Fibroblast of skin of abdomen (primary cell): ENCODE measurements around the gene ZBTB32.

Experiments used
- DNase-seq: peaks from one replicate; pipeline ENCODE4 v3.0.0-alpha.2; 2013

The ZBTB32 gene

GRCh38 chr19:35696835-35697234 is 7.5 kb upstream of the ZBTB32 start:
- DNase-seq, result no peak

- peak; percentile 97 for DNase-seq
These were observed 1.9 kb upstream of the ZBTB32 start for GRCh38 chr19:35702223-35703012.

GRCh38 chr19:35703343-35703742 is 1.0 kb upstream of the ZBTB32 start:
- no peak for DNase-seq

- DNase-seq, result no peak
These were observed 4.0 kb downstream of the ZBTB32 start for GRCh38 chr19:35708391-35708790.

- DNase-seq, result no peak
These were observed 6.7 kb downstream of the ZBTB32 start for GRCh38 chr19:35710784-35711723.

- DNase-seq, result no peak
These were observed 8.5 kb downstream of the ZBTB32 start for GRCh38 chr19:35712567-35713505.

GRCh38 chr19:35713506-35713850 is 9.1 kb downstream of the ZBTB32 start:
- DNase-seq, result no peak

- DNase-seq, result no peak
These were observed 9.6 kb downstream of the ZBTB32 start for GRCh38 chr19:35713904-35714495.

GRCh38 chr19:35714601-35715354 is 10.4 kb downstream of the ZBTB32 start:
- no peak for DNase-seq

- no peak for DNase-seq
These were observed 11.0 kb downstream of the ZBTB32 start for GRCh38 chr19:35715355-35715809.

- no peak for DNase-seq
These were observed 11.8 kb downstream of the ZBTB32 start for GRCh38 chr19:35715981-35716800.

- DNase-seq, result peak; percentile 76
These were observed 12.7 kb downstream of the ZBTB32 start for GRCh38 chr19:35716801-35717664.

- DNase-seq, result peak; percentile 97
These were observed 13.4 kb downstream of the ZBTB32 start, which contains the start of gene KMT2B for GRCh38 chr19:35717665-35718344. Gene KMT2B, plus strand, starts transcription at chr19:35718003. Its CDS starts 16 bp downstream, at chr19:35718019.

- DNase-seq, result no peak
These were observed 14.1 kb downstream of the ZBTB32 start for GRCh38 chr19:35718345-35719041.

- no peak for DNase-seq
These were observed 15.2 kb downstream of the ZBTB32 start for GRCh38 chr19:35719402-35720162.

- DNase-seq, result no peak
These were observed 15.8 kb downstream of the ZBTB32 start for GRCh38 chr19:35720163-35720524.

GRCh38 chr19:35720648-35721047 is 16.3 kb downstream of the ZBTB32 start:
- no peak for DNase-seq
